ENCODE measurements around the gene LPAR6. TPM values are rescaled to one million over a fixed set of nuclear protein-coding genes. Genes with fewer than 3 reads are reported as not detected.

Gene LPAR6
- total RNA-seq, 1 donor = 11.9 TPM

GRCh38 chr13:48405875-48406274 is 7.0 kb downstream of the LPAR6 start:
- Histone ChIP-seq H3K9me3 (ENCODE audit: low read depth, low read length) (no peaks in the 10 kb centered on the region), H3K4me3 (ENCODE audit: insufficient read depth, low read length) (no peak overlapping the region), H3K4me2 (ENCODE audit: insufficient read depth, low read length) (no peak overlapping the region), H3K4me1 (ENCODE audit: insufficient read depth, low read length) (peaks cover 25% of the 10 kb centered on the region), H3K36me3 (ENCODE audit: insufficient read depth, low read length) (peaks cover 5% of the 10 kb centered on the region), H2AFZ (ENCODE audit: low read length) (no peak overlapping the region), H3K27me3 (ENCODE audit: insufficient read depth, low read length) (no peaks in the 10 kb centered on the region), H4K20me1 (ENCODE audit: insufficient read depth, low read length) (no peaks in the 10 kb centered on the region), H3K79me2 (ENCODE audit: insufficient read depth, low read length) (peaks cover 27% of the 10 kb centered on the region), H3K27ac (ENCODE audit: low read depth, low read length) (no peak overlapping the region)
- no peak for DNase-seq (ENCODE audit: insufficient read length, low spot score, missing footprints)
- TF ChIP-seq, protein P1, sequence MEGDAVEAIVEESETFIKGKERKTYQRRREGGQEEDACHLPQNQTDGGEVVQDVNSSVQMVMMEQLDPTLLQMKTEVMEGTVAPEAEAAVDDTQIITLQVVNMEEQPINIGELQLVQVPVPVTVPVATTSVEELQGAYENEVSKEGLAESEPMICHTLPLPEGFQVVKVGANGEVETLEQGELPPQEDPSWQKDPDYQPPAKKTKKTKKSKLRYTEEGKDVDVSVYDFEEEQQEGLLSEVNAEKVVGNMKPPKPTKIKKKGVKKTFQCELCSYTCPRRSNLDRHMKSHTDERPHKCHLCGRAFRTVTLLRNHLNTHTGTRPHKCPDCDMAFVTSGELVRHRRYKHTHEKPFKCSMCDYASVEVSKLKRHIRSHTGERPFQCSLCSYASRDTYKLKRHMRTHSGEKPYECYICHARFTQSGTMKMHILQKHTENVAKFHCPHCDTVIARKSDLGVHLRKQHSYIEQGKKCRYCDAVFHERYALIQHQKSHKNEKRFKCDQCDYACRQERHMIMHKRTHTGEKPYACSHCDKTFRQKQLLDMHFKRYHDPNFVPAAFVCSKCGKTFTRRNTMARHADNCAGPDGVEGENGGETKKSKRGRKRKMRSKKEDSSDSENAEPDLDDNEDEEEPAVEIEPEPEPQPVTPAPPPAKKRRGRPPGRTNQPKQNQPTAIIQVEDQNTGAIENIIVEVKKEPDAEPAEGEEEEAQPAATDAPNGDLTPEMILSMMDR (IDR thresholded peaks at IDR 0.05; ENCODE audit: extremely low read depth, low read depth, low read length) = no peak

DNA sequence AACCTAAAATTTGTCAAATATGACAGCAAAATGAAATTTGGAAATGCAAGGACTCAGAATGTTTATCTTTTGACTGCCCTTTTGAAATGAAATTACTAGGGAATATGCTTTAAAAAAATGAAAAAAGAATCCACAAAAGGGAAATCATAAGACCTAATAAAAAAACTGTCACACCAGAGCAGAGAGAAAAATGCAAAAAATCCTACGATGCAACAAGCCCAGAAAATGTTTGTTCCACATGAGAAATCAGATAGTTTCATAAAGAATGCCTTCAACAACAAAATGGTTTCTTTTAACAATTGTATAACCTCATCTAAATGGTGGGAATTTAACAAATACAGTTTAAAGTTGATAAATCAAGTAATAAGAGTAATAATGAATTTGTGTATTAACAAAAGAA is 8.0 kb downstream of the LPAR6 start:
- no peak overlapping the region for H3K4me3 ChIP-seq (ENCODE audit: insufficient read depth, low read length)
- DNase-seq (ENCODE audit: insufficient read length, low spot score, missing footprints) = no peak
- H3K4me2 ChIP-seq (ENCODE audit: insufficient read depth, low read length) = no peak overlapping the region
- peaks cover 5% of the 10 kb centered on the region for H3K36me3 ChIP-seq (ENCODE audit: insufficient read depth, low read length)
- H4K20me1 ChIP-seq (ENCODE audit: insufficient read depth, low read length) = no peaks in the 10 kb centered on the region
- H3K79me2 ChIP-seq (ENCODE audit: insufficient read depth, low read length) = peaks cover 20% of the 10 kb centered on the region
- peaks cover 28% of the 10 kb centered on the region for H3K4me1 ChIP-seq (ENCODE audit: insufficient read depth, low read length)
- no peak overlapping the region for H3K27ac ChIP-seq (ENCODE audit: low read depth, low read length)
- H2AFZ ChIP-seq (ENCODE audit: low read length) = no peak overlapping the region
- TF ChIP-seq, protein P1 (IDR thresholded peaks at IDR 0.05; ENCODE audit: extremely low read depth, low read depth, low read length) = no peak
- H3K27me3 ChIP-seq (ENCODE audit: insufficient read depth, low read length) = no peaks in the 10 kb centered on the region
- H3K9me3 ChIP-seq (ENCODE audit: low read depth, low read length) = no peaks in the 10 kb centered on the region

GRCh38 chr13:48403913-48404312 is 9.0 kb downstream of the LPAR6 start:
- Histone ChIP-seq H2AFZ (ENCODE audit: low read length) (no peak overlapping the region), H3K27me3 (ENCODE audit: insufficient read depth, low read length) (no peaks in the 10 kb centered on the region), H3K79me2 (ENCODE audit: insufficient read depth, low read length) (peaks cover 14% of the 10 kb centered on the region), H3K4me1 (ENCODE audit: insufficient read depth, low read length) (peaks cover 38% of the 10 kb centered on the region), H3K9me3 (ENCODE audit: low read depth, low read length) (no peaks in the 10 kb centered on the region), H3K27ac (ENCODE audit: low read depth, low read length) (no peak overlapping the region), H3K4me3 (ENCODE audit: insufficient read depth, low read length) (no peak overlapping the region), H3K36me3 (ENCODE audit: insufficient read depth, low read length) (peaks cover 5% of the 10 kb centered on the region), H3K4me2 (ENCODE audit: insufficient read depth, low read length) (no peak overlapping the region), H4K20me1 (ENCODE audit: insufficient read depth, low read length) (no peaks in the 10 kb centered on the region)
- DNase-seq (ENCODE audit: insufficient read length, low spot score, missing footprints) = no peak
- TF ChIP-seq, protein P1 (IDR thresholded peaks at IDR 0.05; ENCODE audit: extremely low read depth, low read depth, low read length) = no peak

DNA sequence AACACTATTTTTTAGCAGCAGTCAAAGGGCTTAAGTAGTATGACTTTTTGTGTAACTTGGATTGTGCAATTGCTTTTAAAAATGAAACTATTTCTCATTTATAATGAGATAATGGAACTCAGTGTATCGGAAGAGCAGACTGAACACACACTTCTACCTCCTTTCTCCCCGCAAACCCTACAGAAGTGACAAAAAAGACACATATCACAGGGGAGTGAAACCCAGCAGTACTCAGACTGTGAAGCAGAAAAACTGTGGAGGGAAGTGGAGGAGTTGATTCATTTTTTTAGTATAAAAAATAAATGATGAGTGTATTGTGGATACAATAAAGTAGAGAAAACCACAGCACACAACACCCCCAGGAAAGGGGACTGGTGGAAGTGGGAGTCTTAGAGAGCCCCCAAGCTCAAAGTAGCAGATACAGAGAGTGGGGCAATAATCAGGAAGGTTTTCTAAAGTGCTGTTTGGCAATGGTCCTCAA is 9.7 kb downstream of the LPAR6 start:
- H3K4me2 ChIP-seq (ENCODE audit: insufficient read depth, low read length) = peak overlapping the region; percentile 58
- H3K79me2 ChIP-seq (ENCODE audit: insufficient read depth, low read length) = peaks cover 12% of the 10 kb centered on the region
- peak overlapping the region; percentile 0 for H2AFZ ChIP-seq (ENCODE audit: low read length)
- H3K4me3 ChIP-seq (ENCODE audit: insufficient read depth, low read length) = no peak overlapping the region
- H3K9me3 ChIP-seq (ENCODE audit: low read depth, low read length) = no peaks in the 10 kb centered on the region
- H3K27me3 ChIP-seq (ENCODE audit: insufficient read depth, low read length) = no peaks in the 10 kb centered on the region
- TF ChIP-seq, protein P1 (IDR thresholded peaks at IDR 0.05; ENCODE audit: extremely low read depth, low read depth, low read length) = no peak
- H3K36me3 ChIP-seq (ENCODE audit: insufficient read depth, low read length) = peaks cover 5% of the 10 kb centered on the region
- H3K4me1 ChIP-seq (ENCODE audit: insufficient read depth, low read length) = peaks cover 44% of the 10 kb centered on the region
- H3K27ac ChIP-seq (ENCODE audit: low read depth, low read length) = peak overlapping the region; percentile 43
- no peak for DNase-seq (ENCODE audit: insufficient read length, low spot score, missing footprints)
- no peaks in the 10 kb centered on the region for H4K20me1 ChIP-seq (ENCODE audit: insufficient read depth, low read length)
